ENCODE results near the gene LRRN4.

DNA sequence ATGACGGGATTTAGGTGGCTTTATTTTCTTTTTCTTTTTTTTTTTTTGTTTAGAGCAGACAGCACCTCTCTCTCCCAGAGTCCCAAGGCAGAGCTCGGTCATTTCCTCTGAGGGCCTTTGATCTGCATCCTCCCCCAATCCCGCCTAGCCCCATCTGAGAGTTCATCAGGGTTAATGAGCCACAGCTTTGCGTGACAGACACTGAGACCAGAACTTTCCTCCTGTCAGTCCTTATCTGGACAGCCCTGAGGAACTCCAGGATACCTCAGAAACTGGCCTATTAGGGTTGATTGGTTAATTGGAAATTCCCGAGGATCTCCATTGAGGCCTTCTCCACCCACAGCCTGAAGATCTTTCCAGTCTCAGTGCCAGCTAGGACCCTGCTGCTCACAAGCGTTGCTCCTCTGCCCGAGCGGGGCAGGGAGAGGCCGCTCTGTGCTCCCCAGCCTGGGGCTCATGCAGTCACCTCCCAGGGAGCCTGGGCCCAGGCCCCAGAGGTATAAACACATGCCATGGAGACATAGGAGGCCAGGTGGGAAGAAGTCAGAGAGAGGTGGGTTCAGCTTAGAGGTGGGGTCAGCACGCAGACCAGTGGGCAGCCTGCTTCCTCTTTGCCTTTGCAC is 1.4 kb upstream of the LRRN4 start:
- TF ChIP-seq, protein P1, sequence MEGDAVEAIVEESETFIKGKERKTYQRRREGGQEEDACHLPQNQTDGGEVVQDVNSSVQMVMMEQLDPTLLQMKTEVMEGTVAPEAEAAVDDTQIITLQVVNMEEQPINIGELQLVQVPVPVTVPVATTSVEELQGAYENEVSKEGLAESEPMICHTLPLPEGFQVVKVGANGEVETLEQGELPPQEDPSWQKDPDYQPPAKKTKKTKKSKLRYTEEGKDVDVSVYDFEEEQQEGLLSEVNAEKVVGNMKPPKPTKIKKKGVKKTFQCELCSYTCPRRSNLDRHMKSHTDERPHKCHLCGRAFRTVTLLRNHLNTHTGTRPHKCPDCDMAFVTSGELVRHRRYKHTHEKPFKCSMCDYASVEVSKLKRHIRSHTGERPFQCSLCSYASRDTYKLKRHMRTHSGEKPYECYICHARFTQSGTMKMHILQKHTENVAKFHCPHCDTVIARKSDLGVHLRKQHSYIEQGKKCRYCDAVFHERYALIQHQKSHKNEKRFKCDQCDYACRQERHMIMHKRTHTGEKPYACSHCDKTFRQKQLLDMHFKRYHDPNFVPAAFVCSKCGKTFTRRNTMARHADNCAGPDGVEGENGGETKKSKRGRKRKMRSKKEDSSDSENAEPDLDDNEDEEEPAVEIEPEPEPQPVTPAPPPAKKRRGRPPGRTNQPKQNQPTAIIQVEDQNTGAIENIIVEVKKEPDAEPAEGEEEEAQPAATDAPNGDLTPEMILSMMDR (IDR thresholded peaks at IDR 0.05; ENCODE audit: low read depth, low read length): no peak
- TF ChIP-seq EZH2phosphoT487 (IDR thresholded peaks at IDR 0.05; ENCODE audit: low read depth): no peak
